EH (cell line): ENCODE results near the gene SSTR4.

ENCODE experiments used
- DNase-seq: peaks from one replicate; pipeline ENCODE4 v3.0.0-alpha.2; 2015; ENCODE audit warnings: low read depth

Gene SSTR4

GRCh38 chr20:23043376-23043775 lies 8.3 kb downstream of the SSTR4 start:
- no peak for DNase-seq

- DNase-seq: no peak
Measured at GRCh38 chr20:23046431-23046830, 11.3 kb downstream of the SSTR4 start.

- no peak for DNase-seq
Measured at GRCh38 chr20:23047001-23047737, 12.1 kb downstream of the SSTR4 start.

GRCh38 chr20:23047738-23048214 lies 12.7 kb downstream of the SSTR4 start:
- DNase-seq: no peak

- peak; percentile 16 for DNase-seq
Measured at GRCh38 chr20:23048283-23049200, 13.4 kb downstream of the SSTR4 start.

- peak; percentile 46 for DNase-seq
Measured at GRCh38 chr20:23049201-23050075, 14.3 kb downstream of the SSTR4 start, which contains the start of gene THBD. THBD (minus strand) TSS chr20:23049672; CDS start chr20:23049504, 168 bp downstream.

GRCh38 chr20:23050076-23050838 lies 15.1 kb downstream of the SSTR4 start:
- DNase-seq: no peak

GRCh38 chr20:23050847-23051627 lies 15.9 kb downstream of the SSTR4 start:
- DNase-seq: peak; percentile 58

- DNase-seq: no peak
Measured at GRCh38 chr20:23052904-23053303, 17.8 kb downstream of the SSTR4 start.

- DNase-seq: no peak
Measured at GRCh38 chr20:23058240-23058639, 23.1 kb downstream of the SSTR4 start.

GRCh38 chr20:23059001-23059400 lies 23.9 kb downstream of the SSTR4 start:
- no peak for DNase-seq

- DNase-seq: no peak
Measured at GRCh38 chr20:23059846-23060245, 24.7 kb downstream of the SSTR4 start.

GRCh38 chr20:23060629-23061028 lies 25.5 kb downstream of the SSTR4 start:
- DNase-seq: no peak

- DNase-seq: no peak
Measured at GRCh38 chr20:23061262-23061661, 26.1 kb downstream of the SSTR4 start.

GRCh38 chr20:23061734-23062561 lies 26.8 kb downstream of the SSTR4 start:
- DNase-seq: peak; percentile 90

- no peak for DNase-seq
Measured at GRCh38 chr20:23062632-23063031, 27.5 kb downstream of the SSTR4 start.

GRCh38 chr20:23063168-23063567 lies 28.1 kb downstream of the SSTR4 start:
- DNase-seq: no peak

GRCh38 chr20:23063581-23063980 lies 28.5 kb downstream of the SSTR4 start:
- no peak for DNase-seq
